DMS153 (cell line): ENCODE measurements around the gene GAGE10.
"Not testable (repeated sequence)": the region's sequence is repeated elsewhere in the genome, so short reads cannot be mapped to it uniquely, and the experiment has no call there.

Source experiments
- DNase-seq: peaks from one replicate; lab custom pipeline; 2025; lab: John Stamatoyannopoulos, UW

GAGE10 gene

DNA sequence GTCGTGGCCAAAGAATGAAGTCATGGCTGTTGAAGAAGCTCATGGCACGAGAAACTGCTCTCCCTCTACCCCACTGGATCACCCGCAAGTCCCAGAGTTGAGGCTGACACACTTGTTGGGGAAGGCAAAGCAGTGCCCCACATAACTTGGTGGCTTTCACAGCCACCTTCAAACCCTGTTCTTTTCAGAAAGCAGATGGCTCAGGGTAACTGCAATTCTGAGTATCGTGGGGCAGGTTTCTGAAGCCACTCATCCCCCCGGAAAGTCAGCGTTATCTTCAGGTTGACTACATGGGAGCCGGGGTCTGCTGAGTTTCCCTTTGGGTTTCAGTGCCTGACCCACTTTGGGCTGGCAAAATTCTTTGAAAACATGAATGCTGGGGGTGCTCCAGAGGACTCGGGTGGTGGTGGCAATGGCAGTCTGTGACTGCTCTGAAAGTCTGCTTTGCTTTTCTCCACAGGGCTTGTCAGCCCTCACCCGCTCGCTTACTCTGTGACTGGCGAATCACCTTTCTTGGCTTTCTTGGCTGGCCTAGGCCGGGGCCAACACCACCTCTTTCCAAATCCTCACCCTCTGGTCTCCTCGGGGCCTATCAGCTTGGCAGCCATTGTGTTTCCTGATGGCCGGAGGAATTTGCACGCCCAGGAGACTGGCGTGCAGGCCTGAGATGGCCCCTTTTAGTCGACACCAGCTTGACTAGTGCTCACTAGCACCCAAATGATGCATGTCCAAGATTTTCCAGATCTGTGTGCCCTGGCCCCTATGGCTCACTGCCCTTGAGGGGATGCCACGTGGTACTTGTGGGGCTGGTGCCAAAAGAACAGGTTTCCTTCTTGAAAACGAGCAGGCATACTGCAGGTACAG is 26.5 kb upstream of the GAGE10 start:
- no peak for DNase-seq

DNA sequence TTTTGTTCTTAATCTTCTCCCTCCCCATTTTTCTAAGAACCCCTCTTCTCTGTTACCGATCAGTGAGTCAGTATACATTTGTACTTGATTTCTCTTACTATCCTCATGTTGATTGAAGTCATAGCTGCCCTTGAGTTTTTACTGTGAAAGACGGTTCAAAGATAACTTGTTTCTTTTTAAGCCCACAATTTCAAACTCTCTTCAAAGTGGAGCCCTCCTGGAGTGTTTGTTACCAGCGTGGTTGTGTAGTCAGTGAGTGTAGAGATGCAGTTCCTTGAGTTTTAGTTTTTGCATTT is 26.0 kb upstream of the GAGE10 start:
- no peak for DNase-seq

- no peak for DNase-seq
Observed at GRCh38 chrX:49278081-49278480, 25.4 kb upstream of the GAGE10 start.

- no peak for DNase-seq
Observed at GRCh38 chrX:49282647-49283011, 20.8 kb upstream of the GAGE10 start.

DNA sequence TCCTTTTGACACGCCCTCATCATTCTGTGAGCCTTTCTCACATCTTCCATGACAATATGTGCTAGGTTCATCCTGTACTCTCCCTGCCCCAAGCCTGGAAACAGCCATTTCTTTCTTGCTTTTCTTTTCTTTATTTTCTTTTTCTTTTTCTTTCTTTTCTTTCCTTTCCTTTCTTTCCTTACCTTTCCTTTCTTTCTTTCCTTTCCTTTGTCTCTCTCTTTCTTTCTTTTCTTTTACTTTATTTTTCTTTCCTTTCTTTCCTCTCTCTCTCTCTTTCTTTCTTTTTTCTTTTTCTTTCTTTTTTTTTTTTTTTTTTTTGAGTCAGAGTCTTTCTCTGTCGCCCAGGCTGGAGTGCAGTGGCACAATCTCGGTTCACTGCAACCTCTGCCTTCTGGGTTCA is 19.2 kb upstream of the GAGE10 start:
- no peak for DNase-seq

DNA sequence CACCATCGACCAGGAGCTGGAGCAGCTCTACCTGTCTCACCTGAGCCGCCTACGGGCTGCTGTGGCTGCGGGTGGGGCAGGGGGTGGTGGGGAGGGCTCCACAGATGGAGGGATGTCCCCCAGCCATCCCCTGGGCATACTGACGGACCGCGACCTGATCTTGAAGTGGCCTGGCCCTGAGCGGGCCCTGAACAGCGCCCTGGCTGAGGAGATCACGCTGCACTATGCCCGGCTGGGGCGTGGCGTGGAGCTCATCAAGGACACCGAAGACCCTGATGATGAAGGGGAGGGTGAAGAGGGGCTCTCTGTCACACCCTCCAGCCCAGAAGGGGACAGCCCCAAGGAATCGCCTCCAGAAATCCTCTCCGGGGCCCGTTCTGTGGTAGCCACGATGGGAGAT is 17.3 kb upstream of the GAGE10 start:
- no peak for DNase-seq

GRCh38 chrX:49286581-49286980 is 16.9 kb upstream of the GAGE10 start:
- no peak for DNase-seq

DNA sequence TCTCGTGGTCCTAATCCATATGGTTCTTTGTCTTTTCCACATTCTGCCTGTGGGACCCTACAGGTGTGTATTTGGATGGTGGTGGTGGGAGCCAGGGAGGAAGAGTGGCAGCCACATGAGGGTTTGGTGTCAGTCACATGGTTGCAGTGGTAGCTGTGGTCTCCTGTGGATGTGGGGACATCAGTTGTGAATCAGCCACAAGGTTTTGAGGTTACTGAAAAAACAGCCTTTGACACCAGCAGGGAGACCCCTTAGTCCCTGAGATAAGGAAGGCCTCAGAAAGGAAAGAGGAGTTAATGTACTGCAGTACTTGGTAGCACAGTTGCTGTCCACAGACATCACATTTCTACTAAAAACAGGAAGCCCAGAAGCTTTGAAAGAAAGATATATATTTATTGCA is 15.8 kb upstream of the GAGE10 start:
- no peak for DNase-seq

GRCh38 chrX:49290215-49290614 is 13.2 kb upstream of the GAGE10 start:
- DNase-seq = no peak

GRCh38 chrX:49291615-49292337 is 11.7 kb upstream of the GAGE10 start:
- no peak for DNase-seq

- DNase-seq = no peak
Observed at GRCh38 chrX:49292400-49293362, 10.8 kb upstream of the GAGE10 start.

- not testable (repeated sequence) for DNase-seq
Observed at GRCh38 chrX:49299293-49299692, 4.2 kb upstream of the GAGE10 start.

GRCh38 chrX:49300703-49301102 is 2.7 kb upstream of the GAGE10 start:
- DNase-seq = no peak

DNA sequence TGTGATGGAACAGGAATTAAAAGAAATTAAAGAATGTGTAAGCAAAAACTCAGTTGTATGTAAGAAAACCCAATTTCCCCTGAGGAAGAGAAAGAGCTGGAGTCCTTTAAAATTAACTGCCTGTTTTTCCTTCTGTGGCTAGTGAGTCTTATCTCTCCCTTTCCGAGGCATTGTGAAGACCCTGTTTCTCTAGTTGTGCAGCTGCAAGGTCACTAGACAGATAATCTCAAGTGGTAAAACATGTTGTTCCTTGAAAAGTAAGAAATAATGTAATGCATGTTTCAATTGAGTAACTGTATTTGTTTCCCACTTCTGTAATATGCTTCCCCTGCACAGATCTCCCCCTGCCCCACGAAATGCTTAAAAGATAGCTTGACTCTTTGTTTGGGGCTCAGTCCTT is 4.3 kb downstream of the GAGE10 start:
- not testable (repeated sequence) for DNase-seq

GRCh38 chrX:49308604-49309269 is 5.3 kb downstream of the GAGE10 start:
- no peak for DNase-seq

GRCh38 chrX:49309401-49309981 is 6.0 kb downstream of the GAGE10 start:
- no peak for DNase-seq

DNA sequence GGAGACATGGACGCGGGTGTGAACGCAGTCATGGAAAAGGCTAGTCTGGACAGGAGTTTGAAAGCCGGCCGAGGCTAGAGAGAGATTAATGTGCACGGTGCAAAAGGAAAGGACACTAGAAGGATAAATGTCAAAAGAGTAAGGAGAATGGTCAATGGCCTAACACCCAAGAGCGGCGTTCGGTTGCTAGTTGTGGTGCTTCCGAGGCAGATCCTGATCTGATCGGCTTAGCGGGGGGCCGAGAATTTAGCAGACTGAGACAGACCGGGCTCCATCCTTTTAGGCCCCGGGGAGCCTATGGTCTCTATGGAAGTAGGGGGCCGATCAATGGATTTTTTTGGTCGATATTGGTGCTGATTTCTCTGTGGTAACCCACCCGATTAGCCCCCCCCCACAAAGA is 6.9 kb downstream of the GAGE10 start:
- DNase-seq = no peak

DNA sequence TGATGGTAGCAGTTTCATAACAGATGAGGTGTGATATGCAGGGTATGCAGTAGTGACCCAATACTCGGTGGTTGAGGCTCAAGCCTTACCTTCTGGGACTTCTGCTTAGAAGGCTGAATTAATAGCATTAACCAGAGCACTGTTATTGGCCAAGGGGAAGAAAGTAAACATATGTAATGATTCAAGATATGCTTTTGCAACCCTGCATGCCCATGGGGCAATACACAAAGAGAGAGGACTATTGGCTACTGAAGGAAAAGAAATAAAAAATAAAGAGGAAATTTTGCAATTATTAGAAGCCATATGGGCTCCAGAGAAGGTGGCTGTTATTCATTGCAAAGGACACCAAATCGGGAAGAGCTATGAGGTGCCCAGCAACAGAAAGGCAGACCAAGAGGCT is 8.7 kb downstream of the GAGE10 start:
- DNase-seq = no peak

DNA sequence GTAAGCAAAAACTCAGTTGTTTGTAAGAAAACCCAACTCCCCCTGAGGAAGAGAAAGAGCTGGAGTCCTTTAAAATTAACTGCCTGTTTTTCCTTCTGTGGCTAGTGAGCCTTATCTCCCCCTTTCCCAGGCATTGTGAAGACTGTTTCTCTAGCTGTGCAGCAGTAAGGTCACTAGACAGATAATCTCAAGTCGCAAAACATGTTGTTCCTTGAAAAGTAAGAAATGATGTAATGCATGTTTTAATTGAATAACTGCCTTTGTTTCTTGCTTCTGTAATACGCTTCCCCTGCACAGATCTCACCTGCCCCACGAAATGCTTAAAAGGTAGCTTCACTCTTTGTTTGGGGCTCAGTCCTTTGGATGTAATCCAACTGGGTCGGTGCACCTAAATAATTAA is 12.6 kb downstream of the GAGE10 start:
- DNase-seq = no peak

- DNase-seq = not testable (repeated sequence)
Observed at GRCh38 chrX:49321737-49322136, 18.3 kb downstream of the GAGE10 start, which contains the start of gene GAGE12J. TSS of gene GAGE12J (plus strand) at chrX:49322037. CDS start at chrX:49323194, 1,157 bp downstream.

GRCh38 chrX:49322266-49322665 is 18.8 kb downstream of the GAGE10 start:
- DNase-seq = not testable (repeated sequence)
